Measurements from ENCODE around the gene SRPX2.
A peak's percentile ranks its signal among the peaks of the same experiment; 100 is the strongest.

SRPX2 gene, protein sequence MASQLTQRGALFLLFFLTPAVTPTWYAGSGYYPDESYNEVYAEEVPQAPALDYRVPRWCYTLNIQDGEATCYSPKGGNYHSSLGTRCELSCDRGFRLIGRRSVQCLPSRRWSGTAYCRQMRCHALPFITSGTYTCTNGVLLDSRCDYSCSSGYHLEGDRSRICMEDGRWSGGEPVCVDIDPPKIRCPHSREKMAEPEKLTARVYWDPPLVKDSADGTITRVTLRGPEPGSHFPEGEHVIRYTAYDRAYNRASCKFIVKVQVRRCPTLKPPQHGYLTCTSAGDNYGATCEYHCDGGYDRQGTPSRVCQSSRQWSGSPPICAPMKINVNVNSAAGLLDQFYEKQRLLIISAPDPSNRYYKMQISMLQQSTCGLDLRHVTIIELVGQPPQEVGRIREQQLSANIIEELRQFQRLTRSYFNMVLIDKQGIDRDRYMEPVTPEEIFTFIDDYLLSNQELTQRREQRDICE

DNA sequence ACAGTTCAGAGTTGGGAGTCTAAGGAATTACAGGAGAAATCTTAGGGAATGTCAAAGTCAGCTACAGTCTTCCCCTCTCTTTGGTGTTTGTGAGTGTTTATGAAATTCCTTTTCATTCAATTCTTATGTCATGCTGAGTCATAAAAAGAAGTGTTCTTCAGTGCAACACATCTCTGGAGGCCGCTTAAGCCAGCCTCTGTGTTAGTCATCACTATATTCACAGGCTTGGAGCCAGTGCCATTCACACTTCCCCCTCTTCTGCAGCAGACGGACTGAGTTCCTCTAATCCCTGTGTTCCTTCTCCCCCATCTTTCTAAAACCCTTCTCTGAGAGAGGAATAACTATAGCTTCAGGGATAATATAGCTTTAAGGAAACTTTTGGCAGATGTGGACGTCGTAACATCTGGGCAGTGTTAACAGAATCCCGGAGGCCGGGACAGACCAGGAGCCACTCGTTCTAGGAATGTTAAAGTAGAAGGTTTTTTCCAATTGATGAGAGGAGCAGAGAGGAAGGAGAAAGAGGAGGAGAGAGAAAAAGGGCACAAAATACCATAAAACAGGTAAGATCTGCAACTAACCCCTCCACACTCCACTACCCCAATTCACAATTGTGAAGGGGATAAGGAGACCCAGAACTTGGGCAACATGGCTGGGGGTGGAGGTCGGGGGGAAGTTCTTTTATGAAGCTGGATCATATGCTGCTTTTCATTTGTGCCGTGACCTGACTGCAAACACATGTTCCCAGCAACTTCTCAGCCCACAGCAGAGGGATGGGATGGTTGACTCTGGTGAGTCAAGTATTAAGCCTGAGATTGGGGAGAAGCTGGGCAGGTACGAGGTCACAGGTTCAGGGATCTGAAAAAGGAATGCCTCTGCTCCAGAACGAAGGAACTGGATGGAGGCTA lies at the start of gene SRPX2:
Gene SRPX2 (plus strand): TSS at position 244 of the 905 bp plus-strand sequence. CDS start 2,124 bp downstream, outside the sequence.
- Histone ChIP-seq H3K27ac (ENCODE audit: low read depth, low read length) (peak within 1 kb of the TSS; percentile 94), H3K9ac (ENCODE audit: low read length in 5 of 5) (peak within 1 kb of the TSS; percentile 32 to 87 (median 71)), H3K4me3 (ENCODE audit: low read depth in 1 of 5, low read length in 5 of 5) (peak within 1 kb of the TSS; percentile 65 to 86 (median 70))

GRCh38 chrX:100596601-100597000 lies 47.4 kb upstream of the SRPX2 start:
- Histone ChIP-seq H3K36me3 (ENCODE audit: control insufficient read depth in 5 of 5, insufficient read depth in 5 of 5, low read length in 5 of 5) (no peaks in the 10 kb centered on the region), H3K27me3 (ENCODE audit: control insufficient read depth in 5 of 5, insufficient read depth in 4 of 5, low read length in 5 of 5) (peaks cover 3 to 7% (median 3%) of the 10 kb centered on the region in 5 donors), H3K4me1 (ENCODE audit: control insufficient read depth in 5 of 5, insufficient read depth in 5 of 5, low read length in 5 of 5) (peaks cover 0 to 27% (median 18%) of the 10 kb centered on the region in 5 donors), H3K9me3 (ENCODE audit: control insufficient read depth in 5 of 5, low read length in 5 of 5) (no peaks in the 10 kb centered on the region), H3K9ac (ENCODE audit: low read length in 5 of 5) (no peak overlapping the region), H3K27ac (ENCODE audit: low read depth, low read length) (no peak overlapping the region), H3K4me3 (ENCODE audit: low read depth in 1 of 5, low read length in 5 of 5) (no peak overlapping the region)

More for the DNA sequence above, at the start of gene SRPX2:
- peaks cover 0 to 2% (median 0%) of the 10 kb centered on the region in 5 donors for H3K36me3 ChIP-seq (ENCODE audit: control insufficient read depth in 5 of 5, insufficient read depth in 5 of 5, low read length in 5 of 5)
- peaks cover 9 to 44% (median 40%) of the 10 kb centered on the region in 5 donors for H3K4me1 ChIP-seq (ENCODE audit: control insufficient read depth in 5 of 5, insufficient read depth in 5 of 5, low read length in 5 of 5)
- H3K27me3 ChIP-seq (ENCODE audit: control insufficient read depth in 5 of 5, insufficient read depth in 4 of 5, low read length in 5 of 5), result peaks cover 0 to 11% (median 7%) of the 10 kb centered on the region in 5 donors
- no peaks in the 10 kb centered on the region for H3K9me3 ChIP-seq (ENCODE audit: control insufficient read depth in 5 of 5, low read length in 5 of 5)

DNA sequence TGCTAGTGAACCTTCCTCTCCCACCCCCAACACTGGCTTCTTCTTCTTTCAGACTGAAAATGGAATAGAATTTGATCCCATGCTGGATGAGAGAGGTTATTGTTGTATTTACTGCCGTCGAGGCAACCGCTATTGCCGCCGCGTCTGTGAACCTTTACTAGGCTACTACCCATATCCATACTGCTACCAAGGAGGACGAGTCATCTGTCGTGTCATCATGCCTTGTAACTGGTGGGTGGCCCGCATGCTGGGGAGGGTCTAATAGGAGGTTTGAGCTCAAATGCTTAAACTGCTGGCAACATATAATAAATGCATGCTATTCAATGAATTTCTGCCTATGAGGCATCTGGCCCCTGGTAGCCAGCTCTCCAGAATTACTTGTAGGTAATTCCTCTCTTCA lies 44.5 kb upstream of the SRPX2 start:
- Histone ChIP-seq H3K27me3 (ENCODE audit: control insufficient read depth in 5 of 5, insufficient read depth in 4 of 5, low read length in 5 of 5) (peaks cover 0 to 3% (median 3%) of the 10 kb centered on the region in 5 donors), H3K36me3 (ENCODE audit: control insufficient read depth in 5 of 5, insufficient read depth in 5 of 5, low read length in 5 of 5) (no peaks in the 10 kb centered on the region)

GRCh38 chrX:100600340-100600739 lies 43.7 kb upstream of the SRPX2 start:
- peaks cover 0 to 12% (median 3%) of the 10 kb centered on the region in 5 donors for H3K4me1 ChIP-seq (ENCODE audit: control insufficient read depth in 5 of 5, insufficient read depth in 5 of 5, low read length in 5 of 5)

More for the DNA sequence above, 44.5 kb upstream of the SRPX2 start:
- Histone ChIP-seq H3K9me3 (ENCODE audit: control insufficient read depth in 5 of 5, low read length in 5 of 5) (no peaks in the 10 kb centered on the region), H3K9ac (ENCODE audit: low read length in 5 of 5) (no peak overlapping the region), H3K27ac (ENCODE audit: low read depth, low read length) (no peak overlapping the region), H3K4me1 (ENCODE audit: control insufficient read depth in 5 of 5, insufficient read depth in 5 of 5, low read length in 5 of 5) (peaks cover 0 to 12% (median 4%) of the 10 kb centered on the region in 5 donors), H3K4me3 (ENCODE audit: low read depth in 1 of 5, low read length in 5 of 5) (no peak overlapping the region)

GRCh38 chrX:100600758-100601157 lies 43.2 kb upstream of the SRPX2 start:
- no peak overlapping the region for H3K27ac ChIP-seq (ENCODE audit: low read depth, low read length)
- H3K4me3 ChIP-seq (ENCODE audit: low read depth in 1 of 5, low read length in 5 of 5), result no peak overlapping the region
- H3K4me1 ChIP-seq (ENCODE audit: control insufficient read depth in 5 of 5, insufficient read depth in 5 of 5, low read length in 5 of 5), result peaks cover 0 to 12% (median 3%) of the 10 kb centered on the region in 5 donors
- H3K27me3 ChIP-seq (ENCODE audit: control insufficient read depth in 5 of 5, insufficient read depth in 4 of 5, low read length in 5 of 5), result peaks cover 0 to 8% (median 0%) of the 10 kb centered on the region in 5 donors
- no peaks in the 10 kb centered on the region for H3K9me3 ChIP-seq (ENCODE audit: control insufficient read depth in 5 of 5, low read length in 5 of 5)
- no peak overlapping the region for H3K9ac ChIP-seq (ENCODE audit: low read length in 5 of 5)
- H3K36me3 ChIP-seq (ENCODE audit: control insufficient read depth in 5 of 5, insufficient read depth in 5 of 5, low read length in 5 of 5), result no peaks in the 10 kb centered on the region

More at GRCh38 chrX:100600340-100600739, 43.7 kb upstream of the SRPX2 start:
- Histone ChIP-seq H3K36me3 (ENCODE audit: control insufficient read depth in 5 of 5, insufficient read depth in 5 of 5, low read length in 5 of 5) (no peaks in the 10 kb centered on the region), H3K9me3 (ENCODE audit: control insufficient read depth in 5 of 5, low read length in 5 of 5) (no peaks in the 10 kb centered on the region), H3K9ac (ENCODE audit: low read length in 5 of 5) (no peak overlapping the region), H3K27ac (ENCODE audit: low read depth, low read length) (no peak overlapping the region), H3K4me3 (ENCODE audit: low read depth in 1 of 5, low read length in 5 of 5) (no peak overlapping the region), H3K27me3 (ENCODE audit: control insufficient read depth in 5 of 5, insufficient read depth in 4 of 5, low read length in 5 of 5) (peaks cover 0 to 4% (median 0%) of the 10 kb centered on the region in 5 donors)

DNA sequence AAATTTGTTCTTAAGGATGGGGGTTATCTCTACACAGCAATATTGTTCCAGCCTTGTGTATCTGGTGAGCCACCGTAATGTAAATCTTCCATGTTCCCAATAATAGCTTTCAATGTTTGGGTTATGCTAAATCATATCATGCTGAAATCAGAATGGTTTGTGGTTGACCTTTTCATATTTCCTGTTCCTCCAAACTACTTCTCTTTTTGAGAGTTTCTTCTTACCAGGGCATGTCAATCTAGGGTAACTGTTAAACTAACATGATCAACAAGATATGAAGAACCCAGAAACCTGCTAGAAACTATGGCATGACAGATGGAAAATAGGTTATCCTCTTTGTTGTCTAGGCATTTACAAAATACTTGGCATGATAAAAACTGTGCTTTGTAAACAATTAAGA lies 37.2 kb upstream of the SRPX2 start:
- no peak overlapping the region for H3K27ac ChIP-seq (ENCODE audit: low read depth, low read length)
- no peaks in the 10 kb centered on the region for H3K9me3 ChIP-seq (ENCODE audit: control insufficient read depth in 5 of 5, low read length in 5 of 5)
- no peak overlapping the region for H3K4me3 ChIP-seq (ENCODE audit: low read depth in 1 of 5, low read length in 5 of 5)
- H3K4me1 ChIP-seq (ENCODE audit: control insufficient read depth in 5 of 5, insufficient read depth in 5 of 5, low read length in 5 of 5), result peaks cover 0 to 5% (median 0%) of the 10 kb centered on the region in 5 donors
- no peak overlapping the region for H3K9ac ChIP-seq (ENCODE audit: low read length in 5 of 5)
- H3K27me3 ChIP-seq (ENCODE audit: control insufficient read depth in 5 of 5, insufficient read depth in 4 of 5, low read length in 5 of 5), result peaks cover 0 to 8% (median 0%) of the 10 kb centered on the region in 5 donors
- no peaks in the 10 kb centered on the region for H3K36me3 ChIP-seq (ENCODE audit: control insufficient read depth in 5 of 5, insufficient read depth in 5 of 5, low read length in 5 of 5)

GRCh38 chrX:100609591-100609990 lies 34.4 kb upstream of the SRPX2 start:
- no peaks in the 10 kb centered on the region for H3K9me3 ChIP-seq (ENCODE audit: control insufficient read depth in 5 of 5, low read length in 5 of 5)
- no peak overlapping the region for H3K4me3 ChIP-seq (ENCODE audit: low read depth in 1 of 5, low read length in 5 of 5)
- no peak overlapping the region for H3K9ac ChIP-seq (ENCODE audit: low read length in 5 of 5)
- H3K27ac ChIP-seq (ENCODE audit: low read depth, low read length), result no peak overlapping the region
- H3K36me3 ChIP-seq (ENCODE audit: control insufficient read depth in 5 of 5, insufficient read depth in 5 of 5, low read length in 5 of 5), result no peaks in the 10 kb centered on the region
- H3K4me1 ChIP-seq (ENCODE audit: control insufficient read depth in 5 of 5, insufficient read depth in 5 of 5, low read length in 5 of 5), result peaks cover 0 to 6% (median 4%) of the 10 kb centered on the region in 5 donors
- peaks cover 0 to 11% (median 4%) of the 10 kb centered on the region in 5 donors for H3K27me3 ChIP-seq (ENCODE audit: control insufficient read depth in 5 of 5, insufficient read depth in 4 of 5, low read length in 5 of 5)

DNA sequence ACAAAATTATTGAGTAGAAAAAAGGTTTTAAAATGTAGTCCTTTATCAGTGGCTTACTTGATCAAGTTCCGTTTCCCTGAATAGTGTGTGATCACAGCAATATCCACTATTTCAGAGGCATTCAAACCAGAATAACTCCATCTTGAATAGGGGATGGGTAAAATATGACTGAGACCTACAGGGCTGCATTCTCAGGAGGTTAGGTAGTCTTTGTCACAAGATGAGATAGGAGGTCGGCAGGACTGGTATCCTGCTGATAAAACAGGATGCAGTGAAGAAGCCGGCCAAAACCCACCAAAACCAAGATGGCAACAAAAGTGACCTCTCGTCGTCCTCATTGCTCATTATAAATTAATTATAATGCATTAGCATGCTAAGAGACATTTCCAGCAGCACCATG lies 32.0 kb upstream of the SRPX2 start:
- Histone ChIP-seq H3K9ac (ENCODE audit: low read length in 5 of 5) (no peak overlapping the region), H3K4me1 (ENCODE audit: control insufficient read depth in 5 of 5, insufficient read depth in 5 of 5, low read length in 5 of 5) (peaks cover 0 to 7% (median 0%) of the 10 kb centered on the region in 5 donors), H3K27ac (ENCODE audit: low read depth, low read length) (no peak overlapping the region), H3K36me3 (ENCODE audit: control insufficient read depth in 5 of 5, insufficient read depth in 5 of 5, low read length in 5 of 5) (no peaks in the 10 kb centered on the region), H3K27me3 (ENCODE audit: control insufficient read depth in 5 of 5, insufficient read depth in 4 of 5, low read length in 5 of 5) (peaks cover 0 to 17% (median 6%) of the 10 kb centered on the region in 5 donors), H3K4me3 (ENCODE audit: low read depth in 1 of 5, low read length in 5 of 5) (no peak overlapping the region), H3K9me3 (ENCODE audit: control insufficient read depth in 5 of 5, low read length in 5 of 5) (no peaks in the 10 kb centered on the region)

- Histone ChIP-seq H3K9ac (ENCODE audit: low read length in 5 of 5) (no peak overlapping the region), H3K27ac (ENCODE audit: low read depth, low read length) (no peak overlapping the region), H3K27me3 (ENCODE audit: control insufficient read depth in 5 of 5, insufficient read depth in 4 of 5, low read length in 5 of 5) (peaks cover 0 to 13% (median 6%) of the 10 kb centered on the region in 5 donors), H3K4me3 (ENCODE audit: low read depth in 1 of 5, low read length in 5 of 5) (no peak overlapping the region), H3K4me1 (ENCODE audit: control insufficient read depth in 5 of 5, insufficient read depth in 5 of 5, low read length in 5 of 5) (peaks cover 0 to 7% (median 0%) of the 10 kb centered on the region in 5 donors), H3K9me3 (ENCODE audit: control insufficient read depth in 5 of 5, low read length in 5 of 5) (no peaks in the 10 kb centered on the region), H3K36me3 (ENCODE audit: control insufficient read depth in 5 of 5, insufficient read depth in 5 of 5, low read length in 5 of 5) (no peaks in the 10 kb centered on the region)
Measured at GRCh38 chrX:100615005-100615404, 29.0 kb upstream of the SRPX2 start.

Data from subcutaneous abdominal adipose tissue (tissue), 5 donors.